DND-41 (cell line): Measurements from ENCODE around the gene CAMK1.

Experiments used
- ATAC-seq: fragments of 200-7000 bp; cut with Tn5 transposase; 3 replicates; pipeline ENCODE4 v1.9.1; 2021; ENCODE audit warnings: low read depth; ENCODE audit not compliant: insufficient read depth
- DNase-seq: peaks from one replicate; pipeline ENCODE4 v3.0.0-alpha.2; 2020
- H2AFZ ChIP-seq: 2 replicates; pipeline ENCODE4 v1.6.0; 2012; ENCODE audit warnings: low read depth, low read length
- H3K27ac ChIP-seq: 2 replicates; pipeline ENCODE4 v1.5.1; 2012; ENCODE audit warnings: low read length, inconsistent platforms
- H3K27me3 ChIP-seq: fragments of 200-600 bp; sonication (generic); 2 replicates; pipeline ENCODE4 v1.6.0; 2012; ENCODE audit warnings: low read length, mild to moderate bottlenecking, inconsistent platforms; ENCODE audit not compliant: insufficient read depth, poor library complexity
- H3K36me3 ChIP-seq: 2 replicates; pipeline ENCODE4 v1.5.1; 2012; ENCODE audit warnings: low read length, inconsistent platforms; ENCODE audit not compliant: insufficient read depth
- H3K4me1 ChIP-seq: 2 replicates; pipeline ENCODE4 v1.5.1; 2012; ENCODE audit warnings: mild to moderate bottlenecking, low read length; ENCODE audit not compliant: insufficient read depth
- H3K4me2 ChIP-seq: 2 replicates; pipeline ENCODE4 v1.6.0; 2012; ENCODE audit warnings: mild to moderate bottlenecking, moderate library complexity, low read length, inconsistent platforms; ENCODE audit not compliant: insufficient read depth
- H3K4me3 ChIP-seq, 2 experiments: fragments of 200-600 bp in 1 of 2; shearing (Covaris generic) in 1 of 2; 2 replicates each; pipeline ENCODE4 v1.5.1; 2012 to 2016; ENCODE audit warnings: inconsistent platforms in 2 of 2, low read length in 2 of 2, mild to moderate bottlenecking in 2 of 2, low read depth in 1 of 2, moderate library complexity in 1 of 2
- H3K79me2 ChIP-seq: 2 replicates; pipeline ENCODE4 v1.6.0; 2012; ENCODE audit warnings: low read length, inconsistent platforms; ENCODE audit not compliant: insufficient read depth
- H3K9ac ChIP-seq: 2 replicates; pipeline ENCODE4 v1.6.0; 2012; ENCODE audit warnings: low read depth, mild to moderate bottlenecking, inconsistent platforms, low read length, moderate library complexity
- H3K9me3 ChIP-seq: 2 replicates; pipeline ENCODE4 v1.5.1; 2012; ENCODE audit warnings: low read length, moderate library complexity, mild to moderate bottlenecking, inconsistent platforms; ENCODE audit not compliant: insufficient read depth, severe bottlenecking
- H4K20me1 ChIP-seq: 2 replicates; pipeline ENCODE4 v1.6.0; 2012; ENCODE audit warnings: low read length; ENCODE audit not compliant: insufficient read depth
- CTCF ChIP-seq: IDR thresholded peaks from 2 replicates; pipeline ENCODE4 v1.5.1; 2012; ENCODE audit warnings: borderline replicate concordance, low read length, moderate library complexity, mild to moderate bottlenecking; ENCODE audit not compliant: poor library complexity, severe bottlenecking; ENCODE audit errors: extremely low read depth
- EZH2 ChIP-seq: IDR thresholded peaks from 3 replicates; pipeline ENCODE4 v1.6.1; 2012; ENCODE audit warnings: borderline replicate concordance, low read depth, mild to moderate bottlenecking, moderate library complexity, low read length, inconsistent platforms; ENCODE audit not compliant: severe bottlenecking

Gene CAMK1

GRCh38 chr3:9747267-9747666, 22.5 kb downstream of the CAMK1 start:
- peaks cover 74% of the 10 kb centered on the region for H3K36me3 ChIP-seq
- peaks cover 4% of the 10 kb centered on the region for H3K79me2 ChIP-seq
- H3K27me3 ChIP-seq, result no peaks in the 10 kb centered on the region
- H3K4me1 ChIP-seq, result peaks cover 26% of the 10 kb centered on the region
- no peak overlapping the region for H2AFZ ChIP-seq
- no peaks in the 10 kb centered on the region for H3K9me3 ChIP-seq
- H3K4me3 ChIP-seq, result no peak overlapping the region
- H3K4me2 ChIP-seq, result no peak overlapping the region
- DNase-seq (no peak), ATAC-seq (no peak)
- H3K9ac ChIP-seq, result no peak overlapping the region
- H4K20me1 ChIP-seq, result no peaks in the 10 kb centered on the region
- no peak for TF ChIP-seq EZH2
- no peak for TF ChIP-seq CTCF
- H3K27ac ChIP-seq, result no peak overlapping the region

- ATAC-seq, result no peak
- peaks cover 22% of the 10 kb centered on the region for H3K4me1 ChIP-seq
- H3K36me3 ChIP-seq, result peaks cover 75% of the 10 kb centered on the region
- no peak overlapping the region for H3K4me3 ChIP-seq
- no peak for DNase-seq
- no peak overlapping the region for H3K9ac ChIP-seq
- TF ChIP-seq EZH2 (no peak), CTCF (no peak)
- no peak overlapping the region for H2AFZ ChIP-seq
- peaks cover 7% of the 10 kb centered on the region; the same call in 1 of the 2 replicates for H4K20me1 ChIP-seq
- no peaks in the 10 kb centered on the region for H3K27me3 ChIP-seq
- H3K79me2 ChIP-seq, result peaks cover 4% of the 10 kb centered on the region
- no peak overlapping the region for H3K27ac ChIP-seq
- no peaks in the 10 kb centered on the region for H3K9me3 ChIP-seq
- H3K4me2 ChIP-seq, result no peak overlapping the region
Measured at GRCh38 chr3:9746330-9746729, 23.4 kb downstream of the CAMK1 start.

- Histone ChIP-seq H2AFZ (no peak overlapping the region), H3K9ac (no peak overlapping the region), H3K4me3 (no peak overlapping the region), H3K4me1 (peaks cover 14% of the 10 kb centered on the region), H4K20me1 (peaks cover 10% of the 10 kb centered on the region), H3K9me3 (no peaks in the 10 kb centered on the region), H3K79me2 (no peaks in the 10 kb centered on the region), H3K36me3 (peaks cover 82% of the 10 kb centered on the region), H3K4me2 (no peak overlapping the region), H3K27ac (no peak overlapping the region), H3K27me3 (no peaks in the 10 kb centered on the region)
- ATAC-seq, result no peak
- TF ChIP-seq EZH2, result no peak
- no peak for TF ChIP-seq CTCF
- DNase-seq, result no peak
Measured at GRCh38 chr3:9745521-9745920, 24.2 kb downstream of the CAMK1 start.

GRCh38 chr3:9744162-9744561, 25.6 kb downstream of the CAMK1 start:
- H3K79me2 ChIP-seq, result 0 out of 2 replicates have a peak, but pooled peaks cover 5% of the 10 kb centered on the region
- H3K4me3 ChIP-seq, result no peak overlapping the region
- no peak overlapping the region for H3K4me2 ChIP-seq
- peaks cover 19% of the 10 kb centered on the region for H4K20me1 ChIP-seq
- no peaks in the 10 kb centered on the region for H3K9me3 ChIP-seq
- H3K27me3 ChIP-seq, result no peaks in the 10 kb centered on the region
- H3K4me1 ChIP-seq, result peaks cover 3% of the 10 kb centered on the region
- H3K9ac ChIP-seq, result no peak overlapping the region
- peaks cover 95% of the 10 kb centered on the region for H3K36me3 ChIP-seq
- H2AFZ ChIP-seq, result no peak overlapping the region
- ATAC-seq, result no peak
- DNase-seq, result no peak
- no peak for TF ChIP-seq EZH2
- TF ChIP-seq CTCF, result no peak
- H3K27ac ChIP-seq, result no peak overlapping the region
